Activated CD8-positive, alpha-beta memory T cell treated with anti-CD3 and anti-CD28 coated beads for 24 hours (primary cell): ENCODE data around the gene KRT40.

Source experiments
- DNase-seq: peaks from one replicate; pipeline ENCODE4 v3.0.0-alpha.2; 2020

The KRT40 gene

GRCh38 chr17:40995116-40995515, 11.0 kb upstream of the KRT40 start:
- no peak for DNase-seq

- DNase-seq, result no peak
These were observed 9.7 kb upstream of the KRT40 start, which contains the start of gene KRTAP3-3 for GRCh38 chr17:40993839-40994238. Gene KRTAP3-3, minus strand, starts transcription at chr17:40994164. Its CDS starts 67 bp downstream, at chr17:40994097.

GRCh38 chr17:40993084-40993483, 9.0 kb upstream of the KRT40 start:
- DNase-seq, result no peak

- DNase-seq, result no peak
These were observed 8.5 kb upstream of the KRT40 start for GRCh38 chr17:40992666-40993065.

GRCh38 chr17:40986920-40987319, 2.8 kb upstream of the KRT40 start:
- DNase-seq, result no peak

GRCh38 chr17:40981115-40981514, 3.0 kb downstream of the KRT40 start:
- no peak for DNase-seq

GRCh38 chr17:40980596-40980995, 3.5 kb downstream of the KRT40 start:
- no peak for DNase-seq

GRCh38 chr17:40980117-40980516, 4.0 kb downstream of the KRT40 start:
- DNase-seq, result no peak

- DNase-seq, result no peak
These were observed 5.5 kb downstream of the KRT40 start for GRCh38 chr17:40978575-40979151.

- DNase-seq, result no peak
These were observed 8.6 kb downstream of the KRT40 start for GRCh38 chr17:40975516-40975915.

GRCh38 chr17:40974366-40974765, 9.8 kb downstream of the KRT40 start:
- DNase-seq, result no peak

GRCh38 chr17:40967582-40967981, 16.5 kb downstream of the KRT40 start:
- no peak for DNase-seq

- DNase-seq, result no peak
These were observed 17.3 kb downstream of the KRT40 start, which contains the start of gene KRT39 for GRCh38 chr17:40966848-40967247. Gene KRT39, minus strand, starts transcription at chr17:40966948. Its CDS starts 92 bp downstream, at chr17:40966856.

GRCh38 chr17:40963838-40964237, 20.3 kb downstream of the KRT40 start:
- DNase-seq, result no peak

- no peak for DNase-seq
These were observed 22.0 kb downstream of the KRT40 start for GRCh38 chr17:40962059-40962561.

GRCh38 chr17:40961591-40961990, 22.5 kb downstream of the KRT40 start:
- DNase-seq, result no peak

- DNase-seq, result no peak
These were observed 24.0 kb downstream of the KRT40 start for GRCh38 chr17:40960144-40960543.

- no peak for DNase-seq
These were observed 25.8 kb downstream of the KRT40 start for GRCh38 chr17:40958086-40958953.

- DNase-seq, result no peak
These were observed 27.5 kb downstream of the KRT40 start for GRCh38 chr17:40956401-40957254.

GRCh38 chr17:40953881-40954280, 30.2 kb downstream of the KRT40 start:
- DNase-seq, result no peak

- DNase-seq, result no peak
These were observed 31.5 kb downstream of the KRT40 start for GRCh38 chr17:40952661-40953060.

- no peak for DNase-seq
These were observed 32.0 kb downstream of the KRT40 start for GRCh38 chr17:40952154-40952553.

GRCh38 chr17:40951011-40951622, 33.0 kb downstream of the KRT40 start:
- no peak for DNase-seq
